Spinal cord (tissue), 10 donors: ENCODE results near the gene SPATA16. TPM values are rescaled to one million over a fixed set of nuclear protein-coding genes. Genes with fewer than 3 reads are reported as not detected.

Experiments
- DNase-seq, 6 donors: peaks; one replicate each; pipeline versions ENCODE4 v3.0.0 to v3.0.0-alpha.2; 2013 to 2015; ENCODE audit warnings: low spot score in 6 of 6, low read depth in 4 of 6
- H3K27ac ChIP-seq: one replicate; pipeline ENCODE4 v1.5.1; 2013; ENCODE audit warnings: low read depth, low read length, control low read depth
- H3K27me3 ChIP-seq: one replicate; pipeline ENCODE4 v1.6.1; 2013; ENCODE audit warnings: low read length; ENCODE audit not compliant: control insufficient read depth, insufficient read depth
- H3K36me3 ChIP-seq: one replicate; pipeline ENCODE4 v1.6.1; 2013; ENCODE audit warnings: low read length; ENCODE audit not compliant: control insufficient read depth, insufficient read depth
- H3K4me1 ChIP-seq: one replicate; pipeline ENCODE4 v1.6.1; 2013; ENCODE audit warnings: low read length; ENCODE audit not compliant: control insufficient read depth, insufficient read depth
- H3K4me3 ChIP-seq: one replicate; pipeline ENCODE4 v1.5.1; 2013; ENCODE audit warnings: low read depth, low read length, control low read depth
- H3K9me3 ChIP-seq: one replicate; pipeline ENCODE4 v1.6.1; 2013; ENCODE audit warnings: low read length; ENCODE audit not compliant: control insufficient read depth, insufficient read depth
- WGBS: methylation state at CpG from one replicate; pipeline ENCODE4 v1.1.5; 2013; ENCODE audit warnings: missing lambda C conversion rate; ENCODE audit not compliant: insufficient coverage; 5-methylcytosine and 5-hydroxymethylcytosine counted together
- polyA plus RNA-seq, 2 donors: library from polyadenylated mRNA; unstranded; fragments of 120-200 nt; gene quantifications; one replicate each; pipeline ENCODE4 v1.2.1, GENCODE V29; 2013; ENCODE audit not compliant: insufficient read length in 2 of 2
- total RNA-seq, 2 donors: library from RNA; depleted of rRNA in 1 of 2; stranded (reverse); fragments of 120-200 nt in 1 of 2; fragments of >200 nt in 1 of 2; gene quantifications; one replicate each; pipeline versions ENCODE4 v1.2.3 to v1.2.4, GENCODE V29; 2013 to 2014
- donor health status: healthy.

The SPATA16 gene
- total and polyA plus RNA-seq, 4 donors, result not detected

DNA sequence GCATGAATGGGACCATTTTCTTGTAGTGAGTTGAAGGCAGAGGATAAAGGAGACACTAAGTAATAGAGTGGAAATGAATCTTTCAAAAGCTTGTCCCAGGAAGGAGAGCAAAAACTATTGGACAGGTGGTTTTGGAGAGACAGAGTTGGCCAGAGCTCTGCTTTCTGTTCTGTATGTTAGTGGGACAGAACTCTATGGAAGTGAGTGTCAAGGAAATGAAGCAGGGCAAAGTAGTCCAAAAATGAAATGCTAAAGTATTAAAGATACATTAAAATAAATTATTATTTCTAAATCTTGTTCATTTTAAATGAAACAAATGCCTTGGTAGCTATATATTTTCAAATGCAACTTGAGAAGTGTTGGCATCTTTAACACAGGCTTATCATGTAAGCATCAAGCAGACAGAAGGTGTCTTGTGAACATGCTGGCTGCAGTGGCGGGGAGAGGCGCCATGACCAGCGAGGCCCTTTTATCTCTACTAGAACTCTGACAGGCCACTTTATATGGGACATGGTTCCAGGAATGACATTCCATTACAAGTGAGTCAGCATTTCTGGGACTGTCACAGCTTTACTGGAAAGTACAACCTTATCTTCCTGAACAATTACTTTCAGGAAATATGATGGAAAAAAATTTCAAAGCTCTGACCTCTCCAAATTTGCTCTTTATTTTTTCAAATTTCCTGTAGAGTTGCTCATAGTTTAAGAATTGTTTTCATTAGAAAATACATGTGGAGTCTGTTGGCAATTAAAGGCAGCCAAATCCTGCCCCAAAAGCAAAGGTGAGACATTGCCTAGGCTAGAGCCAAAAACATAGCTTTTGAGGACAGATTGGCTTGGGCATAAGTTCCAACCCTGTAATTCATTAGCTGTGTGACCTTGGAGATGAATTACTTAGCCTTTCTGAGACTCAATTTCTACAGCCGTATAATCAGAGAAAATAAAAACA, 284.0 kb downstream of the SPATA16 start:
- no peaks in the 10 kb centered on the region for H3K9me3 ChIP-seq
- whole genome bisulfite sequencing, result no CpG with 5 or more reads among the region's 4 CpGs
- no peak overlapping the region for H3K27ac ChIP-seq
- H3K4me3 ChIP-seq, result no peak overlapping the region
- no peak for DNase-seq
- H3K36me3 ChIP-seq, result no peaks in the 10 kb centered on the region
- H3K4me1 ChIP-seq, result no peaks in the 10 kb centered on the region
- H3K27me3 ChIP-seq, result no peaks in the 10 kb centered on the region

DNA sequence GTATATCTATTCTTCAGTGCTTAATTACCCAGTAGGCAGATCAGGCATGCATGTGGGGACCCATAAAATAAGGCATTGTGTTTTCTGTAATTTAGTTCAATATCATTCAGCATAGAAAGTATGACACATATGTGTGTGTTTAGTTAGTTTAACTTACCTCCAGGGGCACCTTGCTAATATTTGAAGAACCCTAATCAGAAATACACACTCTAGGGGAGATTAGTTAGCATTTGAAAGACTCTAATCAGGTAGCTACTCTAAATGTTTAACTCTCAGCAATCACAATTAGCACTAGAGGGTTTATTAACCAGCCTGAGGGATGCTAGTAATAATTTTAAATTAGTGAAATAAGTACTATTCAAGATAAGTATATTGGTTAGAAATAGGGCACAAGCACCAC, 286.0 kb downstream of the SPATA16 start:
- H3K9me3 ChIP-seq, result no peaks in the 10 kb centered on the region
- peak in 1 of 6 donors; percentile 79 for DNase-seq
- H3K27ac ChIP-seq, result no peak overlapping the region
- no peaks in the 10 kb centered on the region for H3K27me3 ChIP-seq
- no peaks in the 10 kb centered on the region for H3K36me3 ChIP-seq
- H3K4me1 ChIP-seq, result no peaks in the 10 kb centered on the region
- H3K4me3 ChIP-seq, result no peak overlapping the region

DNA sequence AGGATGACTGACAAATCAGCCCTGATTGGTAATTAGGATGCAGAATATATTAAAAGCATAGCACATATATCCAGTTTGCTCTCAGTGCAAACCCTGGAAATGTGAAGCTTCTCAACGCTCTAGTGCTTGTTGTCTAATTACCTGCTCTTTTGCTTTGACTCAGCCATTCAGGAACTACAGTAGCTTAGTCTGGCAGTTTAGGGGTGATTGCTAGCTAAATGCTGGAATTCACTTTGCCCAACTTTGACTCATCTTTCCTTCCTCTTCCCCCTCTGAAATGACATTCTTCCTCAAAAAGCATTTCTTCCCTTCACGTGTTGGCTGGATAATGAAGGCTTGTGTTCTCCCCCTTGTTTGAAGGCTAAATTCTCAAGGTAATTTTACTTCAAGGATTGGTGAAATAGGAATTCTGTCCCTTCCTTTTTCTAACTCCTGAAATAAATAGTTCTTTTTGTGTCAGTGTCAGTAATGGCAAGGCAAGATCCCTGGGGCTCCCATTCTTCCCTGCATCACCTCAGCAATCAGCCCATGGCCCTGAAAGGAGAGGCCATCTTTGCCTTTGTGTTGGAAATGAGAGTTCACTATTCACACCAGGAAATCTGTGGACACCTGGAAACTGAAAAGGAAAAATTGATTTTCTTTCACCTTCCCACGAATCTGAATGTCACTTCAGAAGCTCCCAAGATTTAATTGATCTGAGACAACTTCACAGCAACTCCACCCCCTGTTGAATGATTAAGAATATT, 286.9 kb downstream of the SPATA16 start:
- H3K9me3 ChIP-seq, result no peaks in the 10 kb centered on the region
- no peak overlapping the region for H3K27ac ChIP-seq
- peak in 1 of 6 donors; percentile 51 for DNase-seq
- no peaks in the 10 kb centered on the region for H3K4me1 ChIP-seq
- no peak overlapping the region for H3K4me3 ChIP-seq
- WGBS, result no CpG with 5 or more reads among the region's 3 CpGs
- H3K27me3 ChIP-seq, result no peaks in the 10 kb centered on the region
- no peaks in the 10 kb centered on the region for H3K36me3 ChIP-seq

DNA sequence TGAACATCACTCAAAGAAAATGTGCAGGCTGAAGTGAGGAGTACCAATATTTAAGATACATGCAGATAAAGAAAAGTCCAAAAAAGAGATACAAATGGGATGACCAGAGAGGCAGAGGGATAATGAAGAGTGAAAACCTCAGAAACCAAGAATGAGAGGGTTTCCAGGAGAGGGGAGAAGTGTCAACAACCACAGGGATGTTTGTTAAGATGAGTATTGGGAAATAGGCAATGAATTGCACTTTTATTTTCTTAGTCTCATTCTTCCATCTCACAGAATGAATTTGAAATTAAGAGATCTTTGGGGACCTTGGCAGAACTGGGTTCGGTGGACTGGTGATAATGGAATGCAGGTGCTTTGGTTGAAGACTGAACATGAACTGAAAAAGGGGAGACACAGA, 288.0 kb downstream of the SPATA16 start:
- Histone ChIP-seq H3K27me3 (no peaks in the 10 kb centered on the region), H3K36me3 (no peaks in the 10 kb centered on the region), H3K4me1 (no peaks in the 10 kb centered on the region), H3K9me3 (no peaks in the 10 kb centered on the region), H3K27ac (no peak overlapping the region), H3K4me3 (no peak overlapping the region)
- WGBS, result no CpG with 5 or more reads among the region's 1 CpG
- DNase-seq, result no peak

DNA sequence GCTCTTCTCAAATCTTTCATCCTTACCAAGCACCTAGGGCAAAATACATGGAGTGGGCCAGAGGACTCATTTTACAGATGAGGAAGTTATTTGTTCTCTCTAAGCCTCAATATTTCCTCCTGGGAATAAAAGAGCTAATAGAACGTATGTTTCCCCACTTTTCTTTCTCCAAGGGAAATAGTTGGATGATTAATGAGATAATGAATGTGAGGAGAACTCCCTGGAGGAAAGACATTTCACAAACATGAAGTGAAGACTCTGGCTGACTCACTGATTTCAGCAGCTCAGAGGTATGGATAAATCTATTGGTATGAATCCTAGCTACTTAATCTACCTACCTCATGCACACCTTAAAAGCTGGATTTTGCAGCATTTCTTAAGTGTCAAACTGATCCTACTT, 292.1 kb downstream of the SPATA16 start:
- H3K4me3 ChIP-seq, result no peak overlapping the region
- no peak overlapping the region for H3K27ac ChIP-seq
- H3K36me3 ChIP-seq, result no peaks in the 10 kb centered on the region
- H3K4me1 ChIP-seq, result no peaks in the 10 kb centered on the region
- WGBS, result no CpG with 5 or more reads among the region's 1 CpG
- H3K27me3 ChIP-seq, result no peaks in the 10 kb centered on the region
- peak in 1 of 6 donors; percentile 19 for DNase-seq
- H3K9me3 ChIP-seq, result no peaks in the 10 kb centered on the region

DNA sequence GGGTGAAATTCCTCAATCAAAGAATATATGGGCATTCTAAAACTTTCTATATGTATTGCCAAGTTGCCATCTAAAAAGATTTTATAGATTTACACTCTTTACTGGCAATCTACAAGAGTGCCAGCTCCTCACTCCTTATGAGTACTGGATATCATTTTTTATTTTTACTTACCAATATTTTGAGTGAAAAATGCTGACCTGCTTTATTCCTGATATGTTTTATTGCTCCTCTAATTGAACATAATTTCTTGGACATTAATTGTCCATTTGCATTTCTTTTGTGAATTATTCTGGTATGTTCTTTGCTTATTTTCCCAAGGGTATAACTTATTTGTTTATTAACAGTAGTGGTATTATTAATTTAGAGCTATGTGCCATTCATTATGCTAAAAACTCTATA, 293.7 kb downstream of the SPATA16 start:
- Histone ChIP-seq H3K9me3 (no peaks in the 10 kb centered on the region), H3K36me3 (no peaks in the 10 kb centered on the region), H3K4me3 (no peak overlapping the region), H3K27me3 (no peaks in the 10 kb centered on the region), H3K4me1 (no peaks in the 10 kb centered on the region), H3K27ac (no peak overlapping the region)
- DNase-seq, result no peak

DNA sequence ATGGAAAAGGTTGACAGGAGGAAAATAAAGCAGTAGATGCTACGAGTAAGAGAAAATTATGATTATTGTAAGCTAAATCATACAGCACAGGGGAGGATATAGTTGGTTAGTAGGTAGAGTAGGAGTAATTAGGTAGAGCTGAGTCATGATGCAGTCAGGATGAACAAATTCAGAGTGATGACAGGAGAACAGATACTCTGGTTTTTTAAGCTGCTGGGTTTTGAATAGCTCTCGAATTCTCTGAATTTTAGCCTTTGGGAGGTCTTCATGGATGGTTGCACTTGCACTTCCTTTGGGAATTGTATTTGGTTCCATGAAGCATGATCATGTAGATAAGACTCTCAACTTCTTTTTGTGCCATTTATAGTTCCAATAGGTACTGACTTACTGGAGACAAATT, 294.3 kb downstream of the SPATA16 start:
- no peak overlapping the region for H3K27ac ChIP-seq
- no peaks in the 10 kb centered on the region for H3K4me1 ChIP-seq
- H3K27me3 ChIP-seq, result no peaks in the 10 kb centered on the region
- no peak overlapping the region for H3K4me3 ChIP-seq
- H3K36me3 ChIP-seq, result no peaks in the 10 kb centered on the region
- no peak for DNase-seq
- no peaks in the 10 kb centered on the region for H3K9me3 ChIP-seq
- WGBS, result 38% methylated on average over 1 of the region's 2 CpGs

DNA sequence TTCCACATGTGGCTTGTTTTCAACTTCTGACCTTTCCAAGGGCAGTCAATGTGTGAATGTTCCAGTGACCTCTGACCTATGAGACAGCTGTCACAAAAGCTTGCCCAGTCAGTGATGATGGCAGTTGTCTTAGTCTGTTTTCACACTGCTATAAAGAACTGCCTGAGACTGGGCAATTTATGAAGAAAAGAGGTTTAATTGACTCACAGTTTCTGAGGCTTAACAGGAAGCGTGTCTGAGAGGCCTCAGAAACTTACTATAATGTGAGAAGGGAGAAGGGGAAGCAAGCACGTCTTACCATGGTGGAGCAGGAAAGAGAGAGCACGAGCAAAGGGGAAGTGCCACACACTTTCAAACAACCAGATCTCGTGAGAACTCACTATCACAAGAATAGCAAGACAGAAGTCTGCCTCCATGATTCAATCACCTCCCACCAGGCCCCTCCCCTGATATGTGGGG, 294.9 kb downstream of the SPATA16 start:
- Histone ChIP-seq H3K27me3 (no peaks in the 10 kb centered on the region), H3K27ac (no peak overlapping the region), H3K4me3 (no peak overlapping the region), H3K4me1 (no peaks in the 10 kb centered on the region), H3K36me3 (no peaks in the 10 kb centered on the region), H3K9me3 (no peaks in the 10 kb centered on the region)
- DNase-seq, result no peak
- 100% methylated on average over 1 of the region's 4 CpGs for WGBS

DNA sequence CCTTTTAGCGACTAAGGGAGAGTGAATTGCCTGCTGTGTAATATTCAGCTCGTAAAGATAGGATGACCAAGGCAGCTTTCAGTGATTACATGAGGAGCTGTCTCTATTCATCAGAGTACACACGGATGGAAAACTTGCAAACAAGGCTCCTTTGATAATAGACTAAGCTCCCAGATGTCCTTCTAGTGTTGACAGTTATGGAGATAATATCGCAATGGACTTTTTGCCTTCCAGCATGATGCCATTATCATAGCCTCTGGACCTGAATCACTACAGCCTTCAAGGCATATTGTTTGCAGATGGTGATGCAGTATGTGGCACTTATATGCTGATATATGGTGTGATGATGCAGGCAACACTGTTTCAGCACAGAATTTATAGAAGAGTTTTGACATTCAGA, 296.6 kb downstream of the SPATA16 start:
- H3K4me1 ChIP-seq, result no peaks in the 10 kb centered on the region
- 40% methylated on average over 2 of the region's 4 CpGs for WGBS
- no peaks in the 10 kb centered on the region for H3K36me3 ChIP-seq
- no peak overlapping the region for H3K27ac ChIP-seq
- DNase-seq, result peak in 1 of 6 donors; percentile 35
- no peaks in the 10 kb centered on the region for H3K9me3 ChIP-seq
- H3K27me3 ChIP-seq, result no peaks in the 10 kb centered on the region
- H3K4me3 ChIP-seq, result no peak overlapping the region
